Left cardiac atrium (tissue), 4 donors: ENCODE results near the gene FNDC7. TPM values are rescaled to one million over a fixed set of nuclear protein-coding genes. Genes with fewer than 3 reads are reported as not detected.
"Not testable (repeated sequence)": the region's sequence is repeated elsewhere in the genome, so short reads cannot be mapped to it uniquely, and the experiment has no call there.

Experiments
- ATAC-seq, 2 donors: fragments of 200-7000 bp; cut with Tn5 transposase; one replicate each; pipeline ENCODE4 v1.9.1; 2020; ENCODE audit warnings: mild to moderate bottlenecking in 2 of 2, moderate library complexity in 2 of 2
- DNase-seq: peaks from one replicate; pipeline ENCODE4 v3.0.0-alpha.2; 2020
- intact Hi-C, 2 donors: fragments of 100-400 bp; cut with DNase I; formaldehyde crosslinking; loops; one replicate each; pipeline versions ENCODE4 v1.14.1 to v1.15.1; 2022 to 2023
- total RNA-seq, 2 donors: library from RNA; stranded (reverse); fragmentation: NEBNext Ultra II Directional; extraction: Animal tissue kit (Norgen Biotek cat#: 25700); gene quantifications; one replicate each; pipeline ENCODE4 v1.2.1, GENCODE V29; 2021
- donor health status: DM: no; HTN: yes; CAD: no.
- donor health status: DM: no; HTN: yes; CAD: no; lungs with severe emphysema.
- donor health status: DM: yes; HTN: yes; CAD: no.
- donor health status: Dilated cardiomyopathy.

The FNDC7 gene
- total RNA-seq, 2 donors from 2014 or later, result not detected

- ATAC-seq (peak; percentile 69 to 77), DNase-seq (no peak)
- intact Hi-C loops, result loop anchor here in 1 of 2 donors (5.0 kb wide), 1 partner anchor 54 kb away; the partner anchor contains the start of gene STXBP3
Measured at GRCh38 chr1:108692724-108693655, 19.7 kb upstream of the FNDC7 start.

DNA sequence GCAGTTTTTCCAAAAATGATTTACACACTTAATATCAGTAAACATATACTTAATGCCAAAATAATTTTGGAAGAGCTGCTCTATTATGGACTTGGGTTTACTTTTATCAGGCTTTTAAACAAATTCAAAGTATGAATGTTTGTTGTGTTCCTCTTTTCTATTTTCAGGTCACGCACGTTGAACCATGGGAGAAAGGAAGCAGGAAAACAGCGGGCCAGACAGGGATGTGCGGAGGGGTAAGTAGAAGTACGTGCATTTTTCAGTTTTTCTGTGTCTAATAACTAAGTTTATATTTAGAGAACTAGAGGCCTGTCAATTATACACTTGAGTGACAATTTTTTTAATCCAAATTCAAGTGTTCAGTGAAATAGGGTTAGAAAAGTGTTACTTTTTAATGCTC is 17.2 kb upstream of the FNDC7 start:
- intact Hi-C loops, result no loop called here
- no peak for DNase-seq
- no peak for ATAC-seq

- ATAC-seq (no peak), DNase-seq (no peak)
- intact Hi-C loops, result no loop called here
Measured at GRCh38 chr1:108699375-108700332, 13.1 kb upstream of the FNDC7 start.

GRCh38 chr1:108701176-108701849 is 11.4 kb upstream of the FNDC7 start:
- intact Hi-C loops, result no loop called here
- DNase-seq (no peak), ATAC-seq (no peak)

- ATAC-seq, intact Hi-C loops, DNase-seq: not testable (repeated sequence)
Measured at GRCh38 chr1:108702109-108702508, 10.6 kb upstream of the FNDC7 start.

GRCh38 chr1:108703939-108704338 is 8.8 kb upstream of the FNDC7 start:
- intact Hi-C loops, result no loop called here
- ATAC-seq (no peak), DNase-seq (no peak)

GRCh38 chr1:108704496-108704895 is 8.2 kb upstream of the FNDC7 start:
- ATAC-seq (peak in 1 of 2 donors; percentile 85), DNase-seq (peak; percentile 58)
- intact Hi-C loops, result no loop called here

- intact Hi-C loops, result no loop called here
- ATAC-seq (no peak), DNase-seq (no peak)
Measured at GRCh38 chr1:108706643-108707042, 6.1 kb upstream of the FNDC7 start.

- intact Hi-C loops, result no loop called here
- DNase-seq (no peak), ATAC-seq (peak in 1 of 2 donors; percentile 19)
Measured at GRCh38 chr1:108708691-108709660, 3.7 kb upstream of the FNDC7 start.

DNA sequence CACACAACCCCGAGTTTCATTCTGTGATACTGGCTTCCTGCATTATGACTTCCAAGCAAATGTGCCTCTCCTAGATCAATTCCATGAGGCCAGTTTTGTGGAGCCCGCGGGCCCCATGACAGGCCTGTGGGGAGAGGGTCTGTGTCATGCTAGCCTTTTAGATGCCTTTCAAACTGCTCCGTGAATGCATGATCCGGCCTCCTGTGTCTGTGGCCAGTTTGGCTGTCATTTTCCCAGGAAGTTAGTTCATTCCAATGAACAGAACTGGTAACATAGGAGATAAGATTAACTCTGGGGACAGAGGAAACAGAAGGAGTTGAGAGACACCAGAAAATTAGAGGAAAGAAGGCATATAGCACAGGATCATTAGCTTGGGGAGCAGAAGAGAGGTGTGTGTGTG is 3.2 kb downstream of the FNDC7 start:
- DNase-seq (no peak), ATAC-seq (peak; percentile 9 to 70)
- intact Hi-C loops, result no loop called here

GRCh38 chr1:108716437-108717230 is 3.9 kb downstream of the FNDC7 start:
- ATAC-seq (peak in 1 of 2 donors; percentile 7), DNase-seq (no peak)
- intact Hi-C loops, result no loop called here

DNA sequence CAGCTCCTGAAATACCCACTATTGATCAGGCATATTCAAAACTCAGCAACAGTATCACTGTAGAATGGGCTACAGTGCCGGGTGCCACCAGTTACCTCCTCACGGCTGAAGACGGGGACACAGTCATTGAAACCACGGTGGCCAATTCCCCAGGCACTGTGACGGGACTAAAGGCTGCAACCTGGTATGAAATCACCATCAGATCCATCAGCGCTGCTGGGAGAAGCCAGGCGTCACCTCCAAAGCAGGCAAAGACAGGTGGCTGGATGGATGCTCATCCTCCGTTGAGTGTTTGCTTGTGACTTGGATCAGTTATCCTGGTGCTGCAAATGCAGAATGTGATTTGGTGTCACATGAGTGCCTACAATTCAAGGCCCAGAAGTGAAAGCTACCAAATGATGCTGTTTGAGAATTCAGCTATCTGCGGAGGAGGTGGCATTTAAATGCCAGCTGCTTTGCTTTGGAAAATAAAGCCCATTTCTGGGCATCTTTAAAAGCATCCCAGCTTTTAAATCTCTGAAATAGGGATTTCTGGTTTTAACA is 5.1 kb downstream of the FNDC7 start:
- intact Hi-C loops, result no loop called here
- no peak for ATAC-seq
- no peak for DNase-seq

DNA sequence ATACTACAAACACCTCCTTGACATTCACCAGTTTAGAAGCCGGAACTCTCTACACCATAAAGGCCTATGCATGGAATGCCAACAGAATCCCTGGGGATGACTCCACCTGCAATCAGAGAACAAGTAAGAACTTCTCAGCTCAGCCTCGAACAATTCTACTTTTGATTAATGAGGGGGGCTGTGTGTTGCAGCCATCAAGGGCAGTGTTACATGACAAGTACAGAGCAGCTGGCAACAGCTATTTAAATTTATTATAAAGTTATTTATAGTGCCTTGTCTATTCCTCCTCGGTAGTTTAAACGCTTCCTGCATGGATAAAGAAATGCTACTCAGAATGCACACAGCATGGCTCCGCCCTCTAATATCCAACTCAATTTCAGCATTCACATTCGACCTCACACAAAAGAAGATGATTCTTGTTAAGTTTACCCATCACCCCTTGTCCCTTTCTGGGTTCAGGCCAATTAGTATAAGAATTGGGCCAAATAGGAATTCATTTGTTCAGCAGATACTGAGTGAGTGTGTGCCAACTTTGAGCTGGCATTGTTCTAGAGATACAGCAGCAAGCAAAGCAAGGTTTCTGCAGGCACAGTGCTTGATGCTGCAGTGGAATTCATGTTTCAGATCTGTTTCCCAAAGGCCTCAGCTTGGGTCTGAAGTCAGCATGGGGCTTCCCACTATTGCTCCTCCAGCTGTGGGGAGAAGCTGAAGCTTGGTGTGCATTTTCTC is 6.4 kb downstream of the FNDC7 start:
- intact Hi-C loops, result no loop called here
- ATAC-seq (peak in 1 of 2 donors; percentile 5), DNase-seq (no peak)

GRCh38 chr1:108719656-108720435 is 7.1 kb downstream of the FNDC7 start:
- DNase-seq (peak; percentile 45), ATAC-seq (peak; percentile 32 to 88)
- intact Hi-C loops, result no loop called here

- no peak for ATAC-seq
- intact Hi-C loops, result no loop called here
- DNase-seq, result no peak
Measured at GRCh38 chr1:108722292-108722691, 9.6 kb downstream of the FNDC7 start.

DNA sequence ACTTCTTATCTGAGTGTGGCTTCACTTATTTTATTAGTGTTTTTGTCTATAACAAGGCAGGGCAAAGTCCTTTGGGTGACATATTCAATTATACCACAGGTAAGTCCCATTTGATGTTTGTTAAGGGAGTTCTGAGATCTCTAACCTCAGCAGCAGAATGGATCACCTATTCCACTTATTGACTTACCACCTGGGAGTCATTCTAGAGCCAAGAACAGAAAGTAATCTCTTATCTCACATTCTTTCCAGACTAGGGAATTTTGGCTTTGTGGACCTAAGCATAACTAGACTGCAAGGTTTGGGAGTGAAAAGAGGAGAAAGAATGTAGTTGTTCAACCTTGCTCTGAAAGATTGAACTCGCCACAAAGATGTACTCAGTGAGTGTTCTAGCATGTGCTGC is 13.2 kb downstream of the FNDC7 start:
- DNase-seq (no peak), ATAC-seq (no peak)
- intact Hi-C loops, result no loop called here
